PC-9 (cell line): ENCODE data around the gene JDP2. TPM values are rescaled to one million over a fixed set of nuclear protein-coding genes. Genes with fewer than 3 reads are reported as not detected.

ENCODE experiments used
- BruUV-seq: library from RNA; stranded (reverse); fragments of 400-500 nt; replicated peaks from 2 replicates; lab custom pipeline; 2021; lab: Mats Ljungman, UMichigan
- CTCF ChIA-PET: fragments of 300-600 bp; sonication (Branson Sonifier 250); formaldehyde crosslinking; loops from one replicate; lab custom pipeline; 2022; ENCODE audit warnings: antibody characterized with exemption; lab: Charles Lee
- POLR2A ChIA-PET: fragments of 300-600 bp; sonication (Branson Sonifier 250); formaldehyde crosslinking; loops from one replicate; lab custom pipeline; 2022; ENCODE audit warnings: antibody characterized with exemption; ENCODE audit not compliant: unreplicated experiment; lab: Charles Lee
- DNase-seq, 2 experiments: peaks; one replicate each; pipeline versions ENCODE4 v3.0.0 to v3.0.0-alpha.2; 2015 to 2022; ENCODE audit warnings: mixed read lengths in 1 of 2
- H2AFZ ChIP-seq: fragments of 200-600 bp; sonication (generic); 2 replicates; pipeline ENCODE4 v1.8.1; 2017; ENCODE audit warnings: antibody characterized with exemption
- H3F3A ChIP-seq: fragments of 200-600 bp; sonication (generic); 2 replicates; pipeline ENCODE4 v1.8.1; 2017; ENCODE audit warnings: antibody characterized with exemption, mild to moderate bottlenecking, low read depth; ENCODE audit not compliant: insufficient read depth
- H3K27ac ChIP-seq: fragments of 200-600 bp; sonication (generic); 2 replicates; pipeline ENCODE4 v1.6.1; 2016; ENCODE audit warnings: mixed run types
- H3K27me3 ChIP-seq: fragments of 200-600 bp; sonication (generic); 2 replicates; pipeline ENCODE4 v1.6.1; 2016; ENCODE audit warnings: low read depth, mixed run types; ENCODE audit not compliant: insufficient read depth
- H3K36me3 ChIP-seq: fragments of 200-600 bp; sonication (generic); 2 replicates; pipeline ENCODE4 v1.6.1; 2016; ENCODE audit warnings: low read depth, mixed run types
- H3K4me1 ChIP-seq: fragments of 200-600 bp; sonication (generic); replicated peaks from 2 replicates; pipeline ENCODE4 v1.6.1; 2016; ENCODE audit warnings: mixed run types; ENCODE audit not compliant: insufficient read depth
- H3K4me2 ChIP-seq: fragments of 200-600 bp; sonication (generic); 2 replicates; pipeline ENCODE4 v1.6.1; 2017; ENCODE audit warnings: mixed run types
- H3K4me3 ChIP-seq: fragments of 200-600 bp; sonication (generic); 2 replicates; pipeline ENCODE4 v1.6.1; 2016; ENCODE audit warnings: mixed run types
- H3K79me2 ChIP-seq: fragments of 200-600 bp; sonication (generic); 2 replicates; pipeline ENCODE4 v1.6.1; 2017; ENCODE audit warnings: low read depth, mixed run types
- H3K9me2 ChIP-seq: fragments of 200-600 bp; sonication (generic); 2 replicates; pipeline ENCODE4 v1.8.1; 2017; ENCODE audit warnings: mild to moderate bottlenecking; ENCODE audit not compliant: insufficient read depth
- H3K9me3 ChIP-seq: fragments of 200-600 bp; sonication (generic); 2 replicates; pipeline ENCODE4 v1.8.1; 2016; ENCODE audit warnings: low read depth; ENCODE audit not compliant: insufficient read depth
- H4K20me1 ChIP-seq: fragments of 200-600 bp; sonication (generic); 2 replicates; pipeline ENCODE4 v1.8.1; 2017; ENCODE audit not compliant: insufficient read depth
- EZH2 ChIP-seq: fragments of 200-600 bp; sonication (generic); IDR thresholded peaks from 2 replicates; pipeline ENCODE4 v1.8.0; 2017; ENCODE audit warnings: antibody characterized with exemption, low read depth
- intact Hi-C: fragments of 100-400 bp; cut with micrococcal nuclease; formaldehyde crosslinking; loops from one replicate; pipeline ENCODE4 v1.10.0; 2022; ENCODE audit not compliant: unreplicated experiment
- total RNA-seq: library from RNA; stranded (reverse); gene quantifications from 2 replicates; pipeline ENCODE4 v1.2.3, GENCODE V29; 2021
- TF ChIP-seq, protein P1 (sequence below): fragments of 200-600 bp; sonication (generic); conservative IDR thresholded peaks from 2 replicates; pipeline ENCODE4 v1.6.1; 2017; ENCODE audit warnings: mixed run types, antibody characterized with exemption, mild to moderate bottlenecking, moderate library complexity

JDP2 gene
- total RNA-seq, 1 experiment from 2014 or later = 186 TPM

DNA sequence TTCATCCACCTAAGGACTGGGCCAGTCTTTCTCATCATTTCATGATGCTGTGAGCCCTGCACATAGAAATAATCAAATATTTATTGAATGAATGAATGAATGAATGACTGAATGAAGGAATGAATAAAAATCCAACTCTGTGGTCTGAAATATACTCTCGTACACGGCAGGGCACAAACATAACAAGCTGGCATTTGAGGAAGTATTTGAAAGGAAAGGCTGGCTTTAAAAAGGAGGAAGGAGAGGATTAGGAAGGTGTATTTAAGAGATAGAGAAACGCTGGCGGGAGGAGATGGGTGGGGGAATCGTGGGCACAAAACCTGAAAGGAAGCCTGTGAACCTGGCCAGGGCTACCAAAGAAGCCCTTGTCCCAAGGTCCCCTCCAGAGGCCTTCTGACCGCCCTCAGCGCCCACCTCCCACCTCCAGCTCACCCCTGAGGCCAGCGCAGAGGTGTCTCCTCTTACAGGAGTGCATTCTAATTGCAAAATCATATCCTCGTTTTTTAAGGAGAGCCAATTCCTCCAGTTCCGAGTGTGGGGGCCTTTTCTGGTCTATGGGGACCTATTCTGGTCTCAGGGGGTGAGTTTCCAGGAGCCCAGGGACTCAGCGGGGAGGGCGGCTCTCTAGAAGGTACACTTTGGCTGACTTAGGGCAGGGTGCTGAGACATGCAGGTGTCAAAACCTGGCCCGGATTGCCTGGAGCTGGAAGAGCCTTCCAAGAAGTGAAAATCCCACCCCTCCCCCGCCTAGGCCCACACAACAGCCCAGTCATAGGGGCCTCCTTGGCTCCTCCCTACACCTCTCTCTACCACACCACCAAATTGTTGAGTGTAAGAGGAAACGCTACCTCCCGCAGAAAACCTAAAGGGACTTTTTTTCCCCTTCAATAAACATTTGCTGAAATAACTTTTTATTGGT is 8.7 kb upstream of the JDP2 start:
- Histone ChIP-seq H3K4me3 (no peak overlapping the region), H3F3A (peaks cover 9% of the 10 kb centered on the region; the same call in 1 of the 2 replicates), H4K20me1 (no peaks in the 10 kb centered on the region), H2AFZ (peak overlapping the region; percentile 45; the same call in 1 of the 2 replicates), H3K9me3 (no peaks in the 10 kb centered on the region; the same call in 1 of the 2 replicates), H3K9me2 (no peaks in the 10 kb centered on the region), H3K27ac (no peak overlapping the region), H3K79me2 (no peaks in the 10 kb centered on the region), H3K36me3 (no peaks in the 10 kb centered on the region), H3K4me1 (peaks cover 10% of the 10 kb centered on the region; the same call in 1 of the 2 replicates), H3K27me3 (no peaks in the 10 kb centered on the region), H3K4me2 (peak overlapping the region; percentile 37; the same call in 1 of the 2 replicates)
- TF ChIP-seq EZH2 = no peak
- TF ChIP-seq, protein P1, sequence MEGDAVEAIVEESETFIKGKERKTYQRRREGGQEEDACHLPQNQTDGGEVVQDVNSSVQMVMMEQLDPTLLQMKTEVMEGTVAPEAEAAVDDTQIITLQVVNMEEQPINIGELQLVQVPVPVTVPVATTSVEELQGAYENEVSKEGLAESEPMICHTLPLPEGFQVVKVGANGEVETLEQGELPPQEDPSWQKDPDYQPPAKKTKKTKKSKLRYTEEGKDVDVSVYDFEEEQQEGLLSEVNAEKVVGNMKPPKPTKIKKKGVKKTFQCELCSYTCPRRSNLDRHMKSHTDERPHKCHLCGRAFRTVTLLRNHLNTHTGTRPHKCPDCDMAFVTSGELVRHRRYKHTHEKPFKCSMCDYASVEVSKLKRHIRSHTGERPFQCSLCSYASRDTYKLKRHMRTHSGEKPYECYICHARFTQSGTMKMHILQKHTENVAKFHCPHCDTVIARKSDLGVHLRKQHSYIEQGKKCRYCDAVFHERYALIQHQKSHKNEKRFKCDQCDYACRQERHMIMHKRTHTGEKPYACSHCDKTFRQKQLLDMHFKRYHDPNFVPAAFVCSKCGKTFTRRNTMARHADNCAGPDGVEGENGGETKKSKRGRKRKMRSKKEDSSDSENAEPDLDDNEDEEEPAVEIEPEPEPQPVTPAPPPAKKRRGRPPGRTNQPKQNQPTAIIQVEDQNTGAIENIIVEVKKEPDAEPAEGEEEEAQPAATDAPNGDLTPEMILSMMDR = no peak
- intact Hi-C loops = no loop called here
- ChIA-PET CTCF (no interaction called here), POLR2A (interaction anchor here (0.5 kb wide), 1 partner anchor 407 kb away, joined by 7 read pairs; no protein-coding TSS in a partner anchor)
- BruUV-seq = no TSS peak
- peak in 1 of 2 experiments; percentile 35 for DNase-seq

DNA sequence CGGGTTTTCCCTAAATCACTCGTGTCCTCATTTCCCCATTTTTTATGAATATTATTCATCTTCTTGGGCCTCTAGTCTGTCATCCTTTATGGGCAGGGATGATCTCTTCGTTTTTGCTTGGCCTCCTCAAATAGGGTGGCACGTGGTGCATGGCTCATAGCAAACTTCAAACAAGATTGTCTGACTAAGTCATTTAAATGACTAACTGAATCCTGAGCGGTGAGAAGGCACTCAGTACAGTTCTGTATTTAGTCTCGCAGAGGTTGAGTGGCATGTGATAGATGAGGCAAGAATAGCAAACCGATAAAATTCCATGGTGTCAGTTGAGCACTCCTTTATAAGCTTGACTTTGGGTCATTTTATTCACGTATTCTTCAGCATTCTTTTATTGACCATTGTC is 5.7 kb upstream of the JDP2 start:
- intact Hi-C loops = no loop called here
- Histone ChIP-seq H4K20me1 (no peaks in the 10 kb centered on the region), H3K27ac (no peak overlapping the region), H3K4me3 (no peak overlapping the region), H3K4me2 (no peak overlapping the region), H3K36me3 (no peaks in the 10 kb centered on the region), H2AFZ (no peak overlapping the region), H3F3A (peaks cover 26% of the 10 kb centered on the region), H3K4me1 (peaks cover 34% of the 10 kb centered on the region), H3K9me2 (no peaks in the 10 kb centered on the region), H3K79me2 (no peaks in the 10 kb centered on the region), H3K27me3 (no peaks in the 10 kb centered on the region), H3K9me3 (peaks cover 3% of the 10 kb centered on the region; the same call in 1 of the 2 replicates)
- no TSS peak for BruUV-seq
- ChIA-PET CTCF (no interaction called here), POLR2A (no interaction called here)
- no peak for TF ChIP-seq EZH2
- TF ChIP-seq, protein P1 = no peak
- peak in 1 of 2 experiments; percentile 62 for DNase-seq

DNA sequence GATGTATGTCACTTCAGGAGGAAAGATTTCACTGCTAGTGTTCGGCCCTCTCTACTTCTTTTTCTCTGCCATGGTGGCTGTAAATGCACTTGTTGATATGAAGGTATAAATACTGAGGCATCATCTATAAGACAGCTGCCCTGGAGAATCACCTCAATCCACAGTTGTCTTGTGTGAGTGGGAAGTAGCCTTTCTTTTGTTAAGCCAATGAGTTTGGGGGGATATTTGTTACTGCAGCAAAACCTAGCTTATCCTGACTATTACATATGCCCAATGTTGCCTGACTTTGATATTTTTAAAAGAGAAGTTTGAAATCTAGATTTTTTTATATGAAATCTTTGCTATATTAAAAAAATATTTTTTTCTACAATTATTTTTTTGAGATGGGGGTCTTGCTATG is 3.3 kb upstream of the JDP2 start:
- Histone ChIP-seq H3K36me3 (no peaks in the 10 kb centered on the region), H3K9me3 (peaks cover 3% of the 10 kb centered on the region; the same call in 1 of the 2 replicates), H3K27ac (no peak overlapping the region), H3K27me3 (no peaks in the 10 kb centered on the region), H2AFZ (no peak overlapping the region), H4K20me1 (peaks cover 8% of the 10 kb centered on the region; the same call in 1 of the 2 replicates), H3K4me3 (no peak overlapping the region), H3K4me1 (peaks cover 36% of the 10 kb centered on the region), H3K9me2 (no peaks in the 10 kb centered on the region), H3K4me2 (no peak overlapping the region), H3F3A (peaks cover 26% of the 10 kb centered on the region), H3K79me2 (peaks cover 13% of the 10 kb centered on the region)
- intact Hi-C loops = no loop called here
- DNase-seq = no peak
- no TSS peak for BruUV-seq
- no peak for TF ChIP-seq EZH2
- TF ChIP-seq, protein P1 = no peak
- CTCF ChIA-PET = interaction anchor here (1.4 kb wide), 1 partner anchor 32 kb away, joined by 3 read pairs; no protein-coding TSS in a partner anchor
- POLR2A ChIA-PET = interaction anchor here (0.6 kb wide), 1 partner anchor 120 kb away, joined by 3 read pairs; no protein-coding TSS in a partner anchor
